NT2/D1 (cell line): ENCODE results near the gene NFYA.

Experiments
- YY1 ChIP-seq: IDR thresholded peaks from 2 replicates; pipeline ENCODE4 v1.6.1; 2011; ENCODE audit not compliant: insufficient read length, insufficient read depth
- ZNF274 ChIP-seq: IDR thresholded peaks from 2 replicates; pipeline ENCODE4 v1.6.1; 2011; ENCODE audit warnings: mild to moderate bottlenecking, low read depth, low read length

DNA sequence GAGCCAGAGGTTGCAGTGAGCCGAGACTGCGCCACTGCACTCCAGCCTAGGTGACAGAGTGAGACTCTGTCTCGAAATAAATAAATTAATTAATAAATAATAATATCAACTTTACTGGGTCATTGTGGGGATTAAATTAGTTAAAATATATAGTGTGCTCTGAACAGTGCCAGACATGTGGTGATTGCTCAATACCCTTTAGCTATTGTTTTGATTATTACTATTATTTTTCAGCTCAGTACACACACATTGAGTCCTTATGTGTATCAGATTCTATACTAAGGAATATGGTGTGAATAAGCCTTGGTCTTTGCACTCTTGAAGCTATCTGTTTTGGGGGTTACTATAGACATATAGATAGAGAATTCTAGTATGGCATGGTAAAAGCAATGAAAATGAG lies 52.5 kb downstream of the NFYA start:
- TF ChIP-seq YY1 (no peak), ZNF274 (no peak)
